ENCODE results near the gene KPNA6.

The KPNA6 gene

DNA sequence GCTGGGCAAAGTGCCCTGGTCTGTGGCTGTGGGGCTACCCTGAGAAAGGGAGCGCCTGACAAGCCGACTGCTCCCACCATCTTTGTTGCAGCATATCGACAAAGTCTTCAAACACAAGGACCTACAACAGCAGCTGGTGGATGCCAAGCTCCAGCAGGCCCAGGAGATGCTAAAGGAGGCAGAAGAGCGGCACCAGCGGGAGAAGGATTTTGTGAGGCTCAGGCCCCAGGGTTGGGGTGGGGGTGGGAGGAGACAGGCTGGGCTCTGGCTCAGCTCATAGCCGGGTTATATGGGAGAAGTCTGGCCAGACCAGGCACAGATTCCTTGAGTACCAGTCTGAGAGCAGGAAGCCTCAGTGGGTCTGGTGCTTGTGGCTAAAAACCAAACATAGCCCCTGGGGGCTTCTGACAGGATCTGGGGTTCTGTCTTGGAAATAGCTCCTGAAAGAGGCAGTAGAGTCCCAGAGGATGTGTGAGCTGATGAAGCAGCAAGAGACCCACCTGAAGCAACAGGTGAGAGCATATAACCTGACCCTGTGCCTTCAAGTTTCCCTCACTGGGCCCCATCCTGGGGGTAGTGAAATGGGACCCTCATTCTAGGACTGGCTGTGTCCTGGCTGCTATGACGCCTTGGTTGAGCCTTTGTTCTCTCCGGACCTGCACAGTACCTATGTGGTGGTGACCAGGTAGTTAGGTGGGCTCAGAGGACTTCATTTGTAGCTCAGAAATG is 84.5 kb downstream of the KPNA6 start:
- peaks cover 27% of the 10 kb centered on the region for H3K36me3 ChIP-seq (ENCODE audit: low read length)
- no peaks in the 10 kb centered on the region for H3K27me3 ChIP-seq (ENCODE audit: low read length)
- no peaks in the 10 kb centered on the region for H3K9me2 ChIP-seq (replicated peaks; ENCODE audit: insufficient read depth, low read length)
- H3K4me2 ChIP-seq (ENCODE audit: low read depth, low read length, poor library complexity, severe bottlenecking), result no peak overlapping the region
- no peak overlapping the region for H3K9ac ChIP-seq (ENCODE audit: low read length)
- H2AFZ ChIP-seq (ENCODE audit: low read depth, low read length, severe bottlenecking), result no peak overlapping the region
- no peaks in the 10 kb centered on the region for H3K9me3 ChIP-seq (ENCODE audit: insufficient read depth, low read length)
- no peak overlapping the region for H3K4me3 ChIP-seq (ENCODE audit: insufficient read depth, low read length, poor library complexity, severe bottlenecking)
- no peaks in the 10 kb centered on the region; the same call in 1 of the 2 replicates for H4K20me1 ChIP-seq (ENCODE audit: low read depth, low read length)
- H3K79me2 ChIP-seq (ENCODE audit: insufficient read depth, low read length), result peaks cover 12% of the 10 kb centered on the region; the same call in 1 of the 2 replicates
- H3K27ac ChIP-seq (ENCODE audit: low read depth, low read length), result no peak overlapping the region
- 0 out of 2 replicates have a peak, but pooled peaks cover 9% of the 10 kb centered on the region for H3F3A ChIP-seq (ENCODE audit: insufficient read depth)
- TF ChIP-seq, protein P1, sequence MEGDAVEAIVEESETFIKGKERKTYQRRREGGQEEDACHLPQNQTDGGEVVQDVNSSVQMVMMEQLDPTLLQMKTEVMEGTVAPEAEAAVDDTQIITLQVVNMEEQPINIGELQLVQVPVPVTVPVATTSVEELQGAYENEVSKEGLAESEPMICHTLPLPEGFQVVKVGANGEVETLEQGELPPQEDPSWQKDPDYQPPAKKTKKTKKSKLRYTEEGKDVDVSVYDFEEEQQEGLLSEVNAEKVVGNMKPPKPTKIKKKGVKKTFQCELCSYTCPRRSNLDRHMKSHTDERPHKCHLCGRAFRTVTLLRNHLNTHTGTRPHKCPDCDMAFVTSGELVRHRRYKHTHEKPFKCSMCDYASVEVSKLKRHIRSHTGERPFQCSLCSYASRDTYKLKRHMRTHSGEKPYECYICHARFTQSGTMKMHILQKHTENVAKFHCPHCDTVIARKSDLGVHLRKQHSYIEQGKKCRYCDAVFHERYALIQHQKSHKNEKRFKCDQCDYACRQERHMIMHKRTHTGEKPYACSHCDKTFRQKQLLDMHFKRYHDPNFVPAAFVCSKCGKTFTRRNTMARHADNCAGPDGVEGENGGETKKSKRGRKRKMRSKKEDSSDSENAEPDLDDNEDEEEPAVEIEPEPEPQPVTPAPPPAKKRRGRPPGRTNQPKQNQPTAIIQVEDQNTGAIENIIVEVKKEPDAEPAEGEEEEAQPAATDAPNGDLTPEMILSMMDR (IDR thresholded peaks at IDR 0.05; ENCODE audit: insufficient read depth, low read length, poor library complexity, severe bottlenecking), result no peak
- TF ChIP-seq EZH2phosphoT487 (conservative IDR thresholded peaks at IDR 0.05; ENCODE audit: low read length), result no peak

DNA sequence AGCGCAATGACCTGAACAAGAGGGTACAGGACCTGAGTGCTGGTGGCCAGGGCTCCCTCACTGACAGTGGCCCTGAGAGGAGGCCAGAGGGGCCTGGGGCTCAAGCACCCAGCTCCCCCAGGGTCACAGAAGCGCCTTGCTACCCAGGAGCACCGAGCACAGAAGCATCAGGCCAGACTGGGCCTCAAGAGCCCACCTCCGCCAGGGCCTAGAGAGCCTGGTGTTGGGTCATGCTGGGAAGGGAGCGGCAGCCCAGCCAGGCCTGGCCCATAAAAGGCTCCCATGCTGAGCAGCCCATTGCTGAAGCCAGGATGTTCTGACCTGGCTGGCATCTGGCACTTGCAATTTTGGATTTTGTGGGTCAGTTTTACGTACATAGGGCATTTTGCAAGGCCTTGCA is 87.1 kb downstream of the KPNA6 start:
- Histone ChIP-seq H2AFZ (ENCODE audit: low read depth, low read length, severe bottlenecking) (no peak overlapping the region), H3K4me3 (ENCODE audit: insufficient read depth, low read length, poor library complexity, severe bottlenecking) (no peak overlapping the region), H3K9me2 (replicated peaks; ENCODE audit: insufficient read depth, low read length) (no peaks in the 10 kb centered on the region), H4K20me1 (ENCODE audit: low read depth, low read length) (no peaks in the 10 kb centered on the region), H3K9ac (ENCODE audit: low read length) (no peak overlapping the region), H3K9me3 (ENCODE audit: insufficient read depth, low read length) (no peaks in the 10 kb centered on the region), H3K4me2 (ENCODE audit: low read depth, low read length, poor library complexity, severe bottlenecking) (no peak overlapping the region), H3F3A (ENCODE audit: insufficient read depth) (0 out of 2 replicates have a peak, but pooled peaks cover 9% of the 10 kb centered on the region), H3K27me3 (ENCODE audit: low read length) (no peaks in the 10 kb centered on the region), H3K36me3 (ENCODE audit: low read length) (peaks cover 19% of the 10 kb centered on the region), H3K27ac (ENCODE audit: low read depth, low read length) (no peak overlapping the region), H3K79me2 (ENCODE audit: insufficient read depth, low read length) (peaks cover under 1% of the 10 kb centered on the region; the same call in 1 of the 2 replicates)
- TF ChIP-seq, protein P1 (IDR thresholded peaks at IDR 0.05; ENCODE audit: insufficient read depth, low read length, poor library complexity, severe bottlenecking), result no peak
- TF ChIP-seq EZH2phosphoT487 (conservative IDR thresholded peaks at IDR 0.05; ENCODE audit: low read length), result no peak

- H2AFZ ChIP-seq (ENCODE audit: low read depth, low read length, severe bottlenecking), result no peak overlapping the region
- H3K9me3 ChIP-seq (ENCODE audit: insufficient read depth, low read length), result no peaks in the 10 kb centered on the region
- no peak overlapping the region for H3K27ac ChIP-seq (ENCODE audit: low read depth, low read length)
- no peaks in the 10 kb centered on the region for H3K9me2 ChIP-seq (replicated peaks; ENCODE audit: insufficient read depth, low read length)
- no peak overlapping the region for H3K4me2 ChIP-seq (ENCODE audit: low read depth, low read length, poor library complexity, severe bottlenecking)
- no peaks in the 10 kb centered on the region for H4K20me1 ChIP-seq (ENCODE audit: low read depth, low read length)
- H3K79me2 ChIP-seq (ENCODE audit: insufficient read depth, low read length), result no peaks in the 10 kb centered on the region
- no peak for TF ChIP-seq EZH2phosphoT487 (conservative IDR thresholded peaks at IDR 0.05; ENCODE audit: low read length)
- TF ChIP-seq, protein P1 (IDR thresholded peaks at IDR 0.05; ENCODE audit: insufficient read depth, low read length, poor library complexity, severe bottlenecking), result no peak
- no peaks in the 10 kb centered on the region for H3K27me3 ChIP-seq (ENCODE audit: low read length)
- no peak overlapping the region for H3K4me3 ChIP-seq (ENCODE audit: insufficient read depth, low read length, poor library complexity, severe bottlenecking)
- H3K36me3 ChIP-seq (ENCODE audit: low read length), result peaks cover 19% of the 10 kb centered on the region
- no peak overlapping the region for H3K9ac ChIP-seq (ENCODE audit: low read length)
- H3F3A ChIP-seq (ENCODE audit: insufficient read depth), result 0 out of 2 replicates have a peak, but pooled peaks cover 9% of the 10 kb centered on the region
Measured at GRCh38 chr1:32195531-32195930, 87.7 kb downstream of the KPNA6 start.

Measured in SU-DHL-6 (cell line).